ENCODE results near the gene LSM7. TPM values are rescaled to one million over a fixed set of nuclear protein-coding genes. Genes with fewer than 3 reads are reported as not detected.

The LSM7 gene
- total and polyA plus RNA-seq, 2 of the 13 experiments (the other 11 are each of a cell fraction or from before 2014, with no cell fraction given) = 140 to 205 TPM

- no peak for TF ChIP-seq MTA1 (CRISPR knock-in tag; IDR thresholded peaks at IDR 0.05; ENCODE audit: borderline replicate concordance)
- no peak for TF ChIP-seq YEATS2 (CRISPR knock-in tag; IDR thresholded peaks at IDR 0.05; ENCODE audit: borderline replicate concordance)
- TF ChIP-seq CAMTA2 (CRISPR knock-in tag; IDR thresholded peaks at IDR 0.05; ENCODE audit: borderline replicate concordance) = no peak
- TF ChIP-seq ARNT2 (CRISPR knock-in tag; IDR thresholded peaks at IDR 0.05; ENCODE audit: low read depth) = peak; percentile 8; the same call in 1 of the 2 replicates
- no peak for TF ChIP-seq ZNF280D (CRISPR knock-in tag; IDR thresholded peaks at IDR 0.05)
- TF ChIP-seq ZKSCAN1 (IDR thresholded peaks at IDR 0.05; ENCODE audit: low read length) = no peak
- no peak for TF ChIP-seq POLR2A (IDR thresholded peaks at IDR 0.05; ENCODE audit: insufficient read depth in 1 of 2, low read depth in 2 of 2, low read length in 2 of 2)
- TF ChIP-seq ZNF318 (CRISPR knock-in tag; IDR thresholded peaks at IDR 0.05) = no peak
- TF ChIP-seq ZBTB44 (CRISPR knock-in tag; IDR thresholded peaks at IDR 0.05) = no peak
- 0 out of 2 replicates have a peak, but pooled peaks have one; percentile 29 for TF ChIP-seq EED (CRISPR knock-in tag; IDR thresholded peaks at IDR 0.05)
- no peak for TF ChIP-seq CHD2 (IDR thresholded peaks at IDR 0.05; ENCODE audit: low read depth, low read length)
Observed at GRCh38 chr19:2329149-2329478, 728 bp upstream of the LSM7 start (continued).

Data from HepG2 (cell line).